Activated CD4-positive, alpha-beta memory T cell treated with anti-CD3 and anti-CD28 coated beads for 36 hours (primary cell): ENCODE data around the gene LMAN1L. TPM values are rescaled to one million over a fixed set of nuclear protein-coding genes. Genes with fewer than 3 reads are reported as not detected.
A peak's percentile ranks its signal among the peaks of the same experiment; 100 is the strongest.

Experiments used
- CTCF ChIA-PET: fragments of 350-600 bp; sonication (Branson Sonifier 250); formaldehyde crosslinking; loops from one replicate; lab custom pipeline; 2021; ENCODE audit warnings: antibody characterized with exemption, inconsistent platforms; lab: Charles Lee
- POLR2A ChIA-PET: fragments of 350-600 bp; sonication (Branson Sonifier 250); formaldehyde crosslinking; loops from one replicate; lab custom pipeline; 2021; ENCODE audit warnings: antibody characterized with exemption; lab: Charles Lee
- DNase-seq: peaks from one replicate; pipeline ENCODE4 v3.0.0-alpha.2; 2020
- H3K27ac Mint-ChIP-seq: one replicate; pipeline ENCODE4 v1.8.0; 2021; ENCODE audit warnings: mixed read lengths
- H3K27me3 Mint-ChIP-seq: one replicate; pipeline ENCODE4 v1.8.0; 2021; ENCODE audit warnings: mixed read lengths
- H3K36me3 Mint-ChIP-seq: one replicate; pipeline ENCODE4 v1.8.0; 2021; ENCODE audit warnings: mixed read lengths
- H3K4me1 Mint-ChIP-seq: one replicate; pipeline ENCODE4 v1.8.0; 2021; ENCODE audit warnings: low read depth, mixed read lengths
- H3K4me3 Mint-ChIP-seq: one replicate; pipeline ENCODE4 v1.8.0; 2021; ENCODE audit warnings: mild to moderate bottlenecking, mixed read lengths
- H3K9me3 Mint-ChIP-seq: one replicate; pipeline ENCODE4 v1.8.0; 2021; ENCODE audit warnings: mixed read lengths
- intact Hi-C: fragments of 100-400 bp; cut with micrococcal nuclease; formaldehyde crosslinking; loops from one replicate; pipeline ENCODE4 v1.15.1; 2023
- total RNA-seq, 2 experiments: library from RNA; stranded (reverse); gene quantifications; one replicate each; pipeline ENCODE4 v1.2.3, GENCODE V29; 2021

Gene LMAN1L
- total RNA-seq: not detected

DNA sequence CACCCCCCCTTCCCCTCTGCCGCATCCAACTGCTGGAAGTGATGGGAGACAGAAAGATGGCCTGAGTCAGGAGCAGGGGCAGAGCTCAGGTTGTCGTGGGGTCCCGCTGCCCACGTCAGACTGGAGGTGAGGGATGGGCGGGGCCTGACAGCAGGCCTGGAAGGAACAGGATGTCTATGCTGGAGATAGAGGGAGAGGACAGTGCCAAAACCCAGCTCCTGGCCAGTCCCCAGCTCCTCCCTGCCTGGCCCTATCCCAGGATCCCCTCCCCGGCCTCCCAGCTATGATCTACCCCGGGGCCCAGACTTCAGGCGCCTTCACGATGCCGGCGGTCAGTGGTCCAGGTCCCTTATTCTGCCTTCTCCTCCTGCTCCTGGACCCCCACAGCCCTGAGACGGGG, at the start of gene LMAN1L:
LMAN1L (plus strand) TSS at position 303 of the 400 bp plus-strand sequence; CDS start at position 323, 20 bp downstream.
- DNase-seq: no peak
- Mint-ChIP-seq H3K27ac (no peak within 1 kb of the TSS), H3K9me3 (no peaks in the 10 kb centered on the region), H3K4me3 (no peak within 1 kb of the TSS), H3K36me3 (no peaks in the 10 kb centered on the region), H3K27me3 (no peaks in the 10 kb centered on the region), H3K4me1 (peaks cover 5% of the 10 kb centered on the region)
- ChIA-PET CTCF (interaction anchor here (1.3 to 1.4 kb wide), 2 partner anchors 13 to 41 kb away, joined by 3 to 4 read pairs; no protein-coding TSS in a partner anchor), POLR2A (no interaction called here)
- intact Hi-C loops: no loop called here

- no peaks in the 10 kb centered on the region for H3K4me1 Mint-ChIP-seq
- no peak overlapping the region for H3K27ac Mint-ChIP-seq
- CTCF ChIA-PET: interaction anchor here (0.8 to 1.9 kb wide), 4 partner anchors 127 to 132 kb away, joined by 3 to 8 read pairs (median 4); no protein-coding TSS in a partner anchor
Measured at GRCh38 chr15:74763416-74763815, 49.2 kb upstream of the LMAN1L start.

GRCh38 chr15:74767167-74768098, 45.2 kb upstream of the LMAN1L start:
- ChIA-PET CTCF (interaction anchor here (0.6 to 22.0 kb wide), 14 partner anchors 13 to 149 kb away, joined by 3 to 1220 read pairs (median 23); partner anchors contain the start of genes CLK3, CPLX3, CSK and CYP1A1), POLR2A (no interaction called here)
- no peaks in the 10 kb centered on the region for H3K9me3 Mint-ChIP-seq
- no peak for DNase-seq
- peaks cover 5% of the 10 kb centered on the region for H3K27me3 Mint-ChIP-seq
- intact Hi-C loops: loop anchor here (5.0 kb wide), 1 partner anchor 395 kb away; no protein-coding TSS in a partner anchor
- H3K4me1 Mint-ChIP-seq: peaks cover 14% of the 10 kb centered on the region
- H3K27ac Mint-ChIP-seq: no peak overlapping the region
- H3K36me3 Mint-ChIP-seq: no peaks in the 10 kb centered on the region
- H3K4me3 Mint-ChIP-seq: no peak overlapping the region

More at GRCh38 chr15:74763416-74763815, 49.2 kb upstream of the LMAN1L start:
- no peaks in the 10 kb centered on the region for H3K9me3 Mint-ChIP-seq
- POLR2A ChIA-PET: interaction anchor here (0.7 kb wide), 2 partner anchors 127 to 128 kb away, joined by 3 read pairs; no protein-coding TSS in a partner anchor
- intact Hi-C loops: no loop called here
- H3K4me3 Mint-ChIP-seq: no peak overlapping the region
- no peak for DNase-seq
- H3K27me3 Mint-ChIP-seq: peaks cover 4% of the 10 kb centered on the region
- no peaks in the 10 kb centered on the region for H3K36me3 Mint-ChIP-seq

DNA sequence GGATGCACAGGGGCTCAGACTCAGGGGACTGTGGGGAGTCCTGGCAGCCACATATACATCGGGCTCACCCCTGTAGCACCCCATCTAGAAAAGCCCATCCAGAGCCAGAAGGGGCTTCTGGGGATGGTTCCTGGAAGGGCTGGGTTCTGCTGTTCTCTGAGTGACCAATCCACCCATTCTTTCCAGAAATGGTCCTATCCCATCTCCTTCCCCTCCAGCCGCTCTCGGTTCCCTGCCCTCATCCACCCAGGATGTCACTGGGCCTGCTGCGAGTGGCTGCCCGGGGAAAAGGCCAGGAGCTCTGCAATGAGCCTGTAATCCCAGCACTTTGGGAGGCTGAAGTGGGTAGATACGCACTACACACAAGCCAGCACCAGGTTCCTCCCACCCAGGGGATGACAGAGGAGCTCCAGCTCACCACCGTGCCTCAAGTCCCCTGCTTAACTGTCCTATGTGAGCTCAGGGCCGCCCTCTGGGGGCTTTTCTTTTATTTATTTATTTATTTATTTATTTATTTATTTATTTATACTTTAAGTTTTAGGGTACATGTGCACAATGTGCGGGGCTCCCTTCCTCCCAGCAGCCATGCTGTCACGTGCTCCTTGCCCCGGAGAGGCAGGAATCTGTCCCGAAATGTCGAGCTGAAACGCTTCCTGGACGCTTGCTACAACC, 44.4 kb upstream of the LMAN1L start:
- Mint-ChIP-seq H3K27me3 (peaks cover 5% of the 10 kb centered on the region), H3K36me3 (no peaks in the 10 kb centered on the region), H3K27ac (no peak overlapping the region), H3K4me1 (peaks cover 16% of the 10 kb centered on the region), H3K4me3 (no peak overlapping the region), H3K9me3 (no peaks in the 10 kb centered on the region)
- CTCF ChIA-PET: interaction anchor here (0.6 to 22.0 kb wide), 30 partner anchors 9 to 560 kb away, joined by 3 to 1220 read pairs (median 6); partner anchors contain the start of genes CLK3, COX5A, CPLX3 and CSK
- intact Hi-C loops: loop anchor here (5.0 kb wide), 1 partner anchor 396 kb away; no protein-coding TSS in a partner anchor
- POLR2A ChIA-PET: interaction anchor here (0.6 to 1.0 kb wide), 3 partner anchors 9 to 126 kb away, joined by 3 read pairs; no protein-coding TSS in a partner anchor
- DNase-seq: no peak

DNA sequence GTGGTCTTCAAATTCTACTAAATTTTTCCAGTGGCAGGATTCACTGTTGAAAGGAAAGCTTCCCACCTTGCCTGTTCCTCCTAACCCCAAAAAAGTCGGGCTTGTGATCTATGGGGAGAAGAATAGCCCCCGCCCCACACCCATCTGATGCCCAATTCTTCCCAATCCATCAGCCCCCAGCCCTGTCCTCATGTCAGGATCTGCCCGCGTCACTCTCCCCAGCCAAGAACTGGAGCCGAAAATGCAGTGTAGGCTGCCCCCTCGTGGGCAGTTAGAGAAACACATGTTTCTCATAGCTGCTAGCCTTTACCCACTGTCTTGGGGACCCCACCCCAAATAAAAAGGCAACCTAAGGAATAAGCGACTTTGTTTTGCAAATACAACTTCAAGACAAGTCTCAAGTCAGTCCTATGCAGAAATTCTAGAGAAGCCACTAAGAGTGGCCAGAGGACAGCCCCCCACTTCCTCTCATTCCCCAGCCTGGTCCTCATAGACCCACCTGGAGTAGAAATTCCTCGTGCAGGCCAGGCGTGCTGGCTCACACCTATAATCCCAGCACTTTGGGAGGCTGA, 43.8 kb upstream of the LMAN1L start:
- Mint-ChIP-seq H3K4me1 (peaks cover 21% of the 10 kb centered on the region), H3K36me3 (no peaks in the 10 kb centered on the region), H3K27me3 (peaks cover 5% of the 10 kb centered on the region), H3K27ac (no peak overlapping the region), H3K4me3 (no peak overlapping the region), H3K9me3 (no peaks in the 10 kb centered on the region)
- ChIA-PET CTCF (interaction anchor here (0.5 to 22.0 kb wide), 48 partner anchors 9 to 559 kb away, joined by 3 to 1220 read pairs (median 5); partner anchors contain the start of genes CLK3, COX5A, CPLX3 and CSK), POLR2A (interaction anchor here (0.6 to 1.0 kb wide), 3 partner anchors 9 to 127 kb away, joined by 3 read pairs; no protein-coding TSS in a partner anchor)
- intact Hi-C loops: loop anchor here (1.0 to 5.0 kb wide), 2 partner anchors 134 to 397 kb away; no protein-coding TSS in a partner anchor
- DNase-seq: peak; percentile 80

DNA sequence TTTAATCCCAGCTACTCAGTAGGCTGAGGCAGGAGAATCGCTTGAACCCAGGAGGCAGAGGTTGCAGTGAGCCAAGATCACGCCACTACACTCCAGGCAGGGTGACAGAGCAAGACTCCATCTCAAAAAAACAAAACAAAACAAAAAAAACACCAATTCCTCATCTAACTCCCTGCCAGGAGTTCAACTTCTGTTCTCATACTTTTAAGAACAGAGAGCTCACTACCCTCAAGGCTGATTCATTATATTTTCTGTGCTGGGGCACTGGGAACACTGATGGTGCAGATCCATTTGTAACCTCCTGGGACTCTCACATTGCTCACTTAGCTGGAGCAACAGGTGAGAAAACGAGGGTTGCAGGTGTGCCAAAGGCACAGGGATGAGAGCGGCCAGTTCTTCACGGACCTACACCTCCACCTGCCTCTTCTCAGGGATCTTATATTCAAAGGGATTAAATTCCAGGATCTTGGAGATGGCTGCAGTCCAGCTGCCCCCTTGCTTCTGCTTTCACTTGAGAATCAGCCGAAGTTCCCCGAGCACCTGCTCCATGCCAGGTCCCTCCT, 43.1 kb upstream of the LMAN1L start:
- CTCF ChIA-PET: interaction anchor here (0.5 to 22.0 kb wide), 49 partner anchors 10 to 1107 kb away, joined by 3 to 1220 read pairs (median 5); partner anchors contain the start of genes CLK3, CPLX3, CSK and CYP1A1

GRCh38 chr15:74770211-74770903, 42.3 kb upstream of the LMAN1L start:
- ChIA-PET POLR2A (interaction anchor here (0.6 to 3.1 kb wide), 10 partner anchors 10 to 43 kb away, joined by 3 to 13 read pairs (median 4); partner anchors contain the start of gene CSK), CTCF (interaction anchor here (0.6 to 22.0 kb wide), 42 partner anchors 11 to 398 kb away, joined by 3 to 1220 read pairs (median 5); partner anchors contain the start of genes CLK3, COX5A, CSK and CYP1A1)
- DNase-seq: no peak
- intact Hi-C loops: loop anchor here (2.0 kb wide), 1 partner anchor 16 kb away; no protein-coding TSS in a partner anchor
- H3K4me3 Mint-ChIP-seq: no peak overlapping the region
- H3K36me3 Mint-ChIP-seq: no peaks in the 10 kb centered on the region
- no peaks in the 10 kb centered on the region for H3K9me3 Mint-ChIP-seq
- H3K27me3 Mint-ChIP-seq: peaks cover 5% of the 10 kb centered on the region
- peaks cover 29% of the 10 kb centered on the region for H3K4me1 Mint-ChIP-seq
- no peak overlapping the region for H3K27ac Mint-ChIP-seq

More for the DNA sequence above, 43.1 kb upstream of the LMAN1L start:
- Mint-ChIP-seq H3K4me3 (no peak overlapping the region), H3K4me1 (peaks cover 24% of the 10 kb centered on the region), H3K9me3 (no peaks in the 10 kb centered on the region), H3K36me3 (no peaks in the 10 kb centered on the region), H3K27ac (no peak overlapping the region), H3K27me3 (peaks cover 5% of the 10 kb centered on the region)
- intact Hi-C loops: loop anchor here (1.0 to 5.0 kb wide), 3 partner anchors 17 to 397 kb away; no protein-coding TSS in a partner anchor
- no peak for DNase-seq
- POLR2A ChIA-PET: interaction anchor here (1.0 to 3.1 kb wide), 4 partner anchors 8 to 39 kb away, joined by 3 to 13 read pairs (median 3); no protein-coding TSS in a partner anchor

DNA sequence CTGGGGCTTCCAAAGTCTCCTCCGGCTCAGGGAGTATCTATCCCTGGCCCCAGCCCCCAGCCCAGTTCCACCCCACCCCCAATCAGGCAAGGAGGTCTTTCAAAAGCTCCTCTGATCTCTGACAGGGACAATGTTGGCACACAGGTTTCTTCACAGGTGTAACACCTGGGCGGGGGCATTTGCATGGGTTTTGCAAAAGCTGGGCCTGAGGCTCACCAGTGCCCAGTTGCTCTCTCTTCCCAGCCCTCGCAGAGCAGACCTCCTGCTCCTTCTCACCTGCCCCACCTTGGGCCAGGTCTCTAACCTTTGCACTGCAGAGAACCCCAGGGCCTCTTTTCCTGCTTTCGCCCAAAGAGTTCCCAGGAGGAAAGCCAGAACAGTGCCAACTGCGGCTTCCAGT, 39.3 kb upstream of the LMAN1L start:
- Mint-ChIP-seq H3K4me3 (no peak overlapping the region), H3K27me3 (peaks cover 2% of the 10 kb centered on the region), H3K27ac (peak overlapping the region; percentile 68), H3K9me3 (no peaks in the 10 kb centered on the region), H3K4me1 (peaks cover 56% of the 10 kb centered on the region), H3K36me3 (no peaks in the 10 kb centered on the region)
- ChIA-PET POLR2A (interaction anchor here (1.3 to 1.9 kb wide), 2 partner anchors 14 to 24 kb away, joined by 4 to 10 read pairs; no protein-coding TSS in a partner anchor), CTCF (interaction anchor here (5.6 to 22.0 kb wide), 6 partner anchors 8 to 177 kb away, joined by 30 to 1220 read pairs (median 133); partner anchors contain the start of genes CSK and FAM219B)
- DNase-seq: no peak
- intact Hi-C loops: no loop called here

DNA sequence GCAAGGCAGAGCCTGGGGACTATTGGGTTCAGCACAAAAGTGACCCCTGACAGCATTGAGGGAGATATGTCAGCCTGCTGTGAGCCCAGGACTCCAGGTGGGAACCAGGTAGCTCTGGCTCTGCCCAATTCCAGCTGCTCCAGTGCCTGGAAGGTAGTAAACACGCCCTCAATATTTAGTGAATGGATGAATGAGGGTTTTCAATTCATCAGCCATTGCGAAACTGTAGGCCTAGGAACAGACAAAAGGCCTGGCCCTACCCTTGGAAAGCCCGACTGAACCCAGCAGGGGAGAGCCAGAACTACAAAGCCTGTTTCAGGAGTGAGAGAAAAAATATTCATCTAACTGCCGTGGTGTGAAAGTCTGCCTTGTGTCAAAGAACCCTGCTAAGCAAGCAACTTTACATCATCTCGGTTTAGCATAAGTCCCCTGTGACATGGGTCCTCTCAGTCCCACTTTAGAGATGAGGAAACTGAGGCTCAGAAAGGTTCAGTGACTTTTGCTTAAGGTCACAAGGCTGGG, 38.8 kb upstream of the LMAN1L start:
- CTCF ChIA-PET: interaction anchor here (1.2 to 22.0 kb wide), 6 partner anchors 7 to 176 kb away, joined by 5 to 1220 read pairs (median 133); partner anchors contain the start of genes CSK and FAM219B
- H3K9me3 Mint-ChIP-seq: no peaks in the 10 kb centered on the region
- H3K27me3 Mint-ChIP-seq: peaks cover under 1% of the 10 kb centered on the region
- H3K27ac Mint-ChIP-seq: peak overlapping the region; percentile 68
- no peak for DNase-seq
- POLR2A ChIA-PET: interaction anchor here (1.3 to 1.9 kb wide), 2 partner anchors 13 to 23 kb away, joined by 4 to 10 read pairs; no protein-coding TSS in a partner anchor
- H3K4me1 Mint-ChIP-seq: peaks cover 58% of the 10 kb centered on the region
- no peaks in the 10 kb centered on the region for H3K36me3 Mint-ChIP-seq
- no peak overlapping the region for H3K4me3 Mint-ChIP-seq
- intact Hi-C loops: no loop called here
